Muscle layer of duodenum (tissue), 2 donors: ENCODE results near the gene EIF5A.

Experiments used
- H3K27ac ChIP-seq: one replicate; pipeline ENCODE4 v1.7.0; 2013; ENCODE audit warnings: mild to moderate bottlenecking, low read length
- H3K27me3 ChIP-seq: one replicate; pipeline ENCODE4 v1.7.0; 2013; ENCODE audit warnings: low read depth, mild to moderate bottlenecking, control low read depth, low read length
- H3K36me3 ChIP-seq, 2 donors: one replicate each; pipeline ENCODE4 v1.7.0; 2013; ENCODE audit warnings: low read length in 2 of 2, control low read depth in 1 of 2, mild to moderate bottlenecking in 1 of 2; ENCODE audit not compliant: insufficient read depth in 2 of 2, control insufficient read depth in 1 of 2
- H3K4me1 ChIP-seq, 2 donors: one replicate each; pipeline ENCODE4 v1.7.0; 2013; ENCODE audit warnings: low read length in 2 of 2, mild to moderate bottlenecking in 2 of 2, control low read depth in 1 of 2, moderate library complexity in 1 of 2; ENCODE audit not compliant: insufficient read depth in 2 of 2, control insufficient read depth in 1 of 2
- H3K4me3 ChIP-seq, 2 donors: one replicate each; pipeline ENCODE4 v1.7.0; 2013; ENCODE audit warnings: low read length in 2 of 2, low read depth in 1 of 2, mild to moderate bottlenecking in 1 of 2
- H3K9me3 ChIP-seq, 2 donors: one replicate each; pipeline ENCODE4 v1.7.0; 2013; ENCODE audit warnings: low read length in 2 of 2, control low read depth in 1 of 2, mild to moderate bottlenecking in 1 of 2; ENCODE audit not compliant: control insufficient read depth in 1 of 2
- donor health status: healthy.

Gene EIF5A

GRCh38 chr17:7307686-7308624, 527 bp downstream of the EIF5A start:
- peaks cover 9 to 33% of the 10 kb centered on the region in 2 donors for H3K4me1 ChIP-seq
- no peaks in the 10 kb centered on the region for H3K9me3 ChIP-seq
- H3K36me3 ChIP-seq = peaks cover 28 to 45% of the 10 kb centered on the region in 2 donors
- peak overlapping the region; percentile 99 for H3K27ac ChIP-seq
- peak overlapping the region; percentile 91 to 93 for H3K4me3 ChIP-seq
- H3K27me3 ChIP-seq = no peaks in the 10 kb centered on the region

- Histone ChIP-seq H3K36me3 (peaks cover 35 to 54% of the 10 kb centered on the region in 2 donors), H3K27ac (peak overlapping the region; percentile 99), H3K4me1 (peaks cover 9 to 42% of the 10 kb centered on the region in 2 donors), H3K4me3 (peak overlapping the region; percentile 91 to 93), H3K27me3 (no peaks in the 10 kb centered on the region), H3K9me3 (no peaks in the 10 kb centered on the region)
Observed at GRCh38 chr17:7308625-7309433, 1.4 kb downstream of the EIF5A start.

GRCh38 chr17:7309628-7310027, 2.2 kb downstream of the EIF5A start:
- H3K27ac ChIP-seq = no peak overlapping the region
- peak overlapping the region; percentile 91 to 93 for H3K4me3 ChIP-seq
- H3K9me3 ChIP-seq = no peaks in the 10 kb centered on the region
- no peaks in the 10 kb centered on the region for H3K27me3 ChIP-seq
- H3K36me3 ChIP-seq = peaks cover 40 to 55% of the 10 kb centered on the region in 2 donors
- H3K4me1 ChIP-seq = peaks cover 14 to 50% of the 10 kb centered on the region in 2 donors

GRCh38 chr17:7311110-7311705, 3.8 kb downstream of the EIF5A start:
- H3K4me3 ChIP-seq = no peak overlapping the region
- no peaks in the 10 kb centered on the region for H3K9me3 ChIP-seq
- H3K36me3 ChIP-seq = peaks cover 40 to 55% of the 10 kb centered on the region in 2 donors
- H3K27me3 ChIP-seq = no peaks in the 10 kb centered on the region
- H3K27ac ChIP-seq = no peak overlapping the region
- H3K4me1 ChIP-seq = peaks cover 21 to 56% of the 10 kb centered on the region in 2 donors

GRCh38 chr17:7312432-7313087, 5.1 kb downstream of the EIF5A start:
- no peak overlapping the region for H3K4me3 ChIP-seq
- peaks cover 45 to 63% of the 10 kb centered on the region in 2 donors for H3K36me3 ChIP-seq
- no peak overlapping the region for H3K27ac ChIP-seq
- peaks cover 22 to 56% of the 10 kb centered on the region in 2 donors for H3K4me1 ChIP-seq
- H3K27me3 ChIP-seq = no peaks in the 10 kb centered on the region
- no peaks in the 10 kb centered on the region for H3K9me3 ChIP-seq

- Histone ChIP-seq H3K4me3 (no peak overlapping the region), H3K4me1 (peaks cover 22 to 56% of the 10 kb centered on the region in 2 donors)
Observed at GRCh38 chr17:7313088-7313889, 5.9 kb downstream of the EIF5A start.

GRCh38 chr17:7313890-7314718, 6.7 kb downstream of the EIF5A start:
- Histone ChIP-seq H3K9me3 (no peaks in the 10 kb centered on the region), H3K4me1 (peaks cover 22 to 50% of the 10 kb centered on the region in 2 donors), H3K27me3 (no peaks in the 10 kb centered on the region), H3K36me3 (peaks cover 59 to 72% of the 10 kb centered on the region in 2 donors), H3K4me3 (peak overlapping the region; percentile 73 to 96), H3K27ac (peak overlapping the region; percentile 74)

More at GRCh38 chr17:7313088-7313889, 5.9 kb downstream of the EIF5A start:
- Histone ChIP-seq H3K27me3 (no peaks in the 10 kb centered on the region), H3K36me3 (peaks cover 53 to 68% of the 10 kb centered on the region in 2 donors), H3K9me3 (no peaks in the 10 kb centered on the region), H3K27ac (no peak overlapping the region)

- Histone ChIP-seq H3K27me3 (no peaks in the 10 kb centered on the region), H3K4me1 (peaks cover 17 to 42% of the 10 kb centered on the region in 2 donors), H3K27ac (peak within 1 kb of the TSS; percentile 86), H3K36me3 (peaks cover 56 to 66% of the 10 kb centered on the region in 2 donors), H3K9me3 (no peaks in the 10 kb centered on the region), H3K4me3 (peak within 1 kb of the TSS; percentile 73 to 96)
Observed at GRCh38 chr17:7314719-7315569, 7.5 kb downstream of the EIF5A start, which contains the start of gene GPS2. Gene GPS2, minus strand, starts transcription at chr17:7315360. Its CDS starts 308 bp downstream, at chr17:7315052.
